CD4-positive, alpha-beta T cell treated with Interleukin-15 for 4 hours (primary cell): ENCODE measurements around the gene PRRC2B.
"Not testable (repeated sequence)": the region's sequence is repeated elsewhere in the genome, so short reads cannot be mapped to it uniquely, and the experiment has no call there.

Experiments used
- DNase-seq: peaks from one replicate; pipeline ENCODE4 v3.0.0-alpha.2; 2020; ENCODE audit warnings: low spot score

The PRRC2B gene

DNA sequence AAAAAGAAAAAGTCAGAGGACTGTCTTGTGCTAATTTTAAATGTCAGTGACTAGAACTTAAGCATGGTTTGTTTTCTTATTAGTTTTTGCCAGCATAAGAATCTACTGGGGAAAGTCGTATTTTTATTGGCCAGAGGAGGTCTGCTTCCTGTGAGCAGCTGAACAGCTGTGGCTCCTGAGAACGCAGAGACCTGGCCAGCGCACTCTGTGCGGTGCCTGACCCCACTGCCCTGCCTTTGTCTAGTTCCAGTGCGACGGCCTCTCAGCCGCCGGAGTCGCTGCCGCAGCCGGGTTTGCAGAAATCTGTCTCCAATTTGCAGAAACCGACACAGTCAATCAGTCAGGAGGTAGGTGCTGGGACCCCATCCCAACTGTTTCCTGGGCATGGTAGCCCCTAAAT is 42.5 kb downstream of the PRRC2B start:
- DNase-seq = no peak

DNA sequence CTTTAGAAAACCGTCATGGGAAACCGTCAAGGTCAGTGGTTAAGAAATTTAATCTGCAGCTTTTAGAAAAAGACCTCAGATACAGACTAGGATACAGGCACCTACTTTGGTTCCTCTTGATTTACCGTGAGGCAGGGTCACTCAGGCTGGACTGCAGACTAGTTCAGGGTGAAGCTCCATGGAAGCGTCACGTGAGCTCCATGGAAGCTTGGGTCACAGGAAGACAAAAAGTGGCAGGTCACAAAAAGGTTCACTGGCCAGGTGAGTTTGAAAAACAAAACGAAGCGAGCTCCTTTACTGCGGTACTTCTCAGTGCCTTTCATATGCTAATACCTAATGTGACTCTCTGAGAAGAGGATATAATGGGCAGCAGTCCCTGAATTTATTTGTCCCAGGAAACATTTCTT is 43.0 kb downstream of the PRRC2B start:
- DNase-seq = no peak

DNA sequence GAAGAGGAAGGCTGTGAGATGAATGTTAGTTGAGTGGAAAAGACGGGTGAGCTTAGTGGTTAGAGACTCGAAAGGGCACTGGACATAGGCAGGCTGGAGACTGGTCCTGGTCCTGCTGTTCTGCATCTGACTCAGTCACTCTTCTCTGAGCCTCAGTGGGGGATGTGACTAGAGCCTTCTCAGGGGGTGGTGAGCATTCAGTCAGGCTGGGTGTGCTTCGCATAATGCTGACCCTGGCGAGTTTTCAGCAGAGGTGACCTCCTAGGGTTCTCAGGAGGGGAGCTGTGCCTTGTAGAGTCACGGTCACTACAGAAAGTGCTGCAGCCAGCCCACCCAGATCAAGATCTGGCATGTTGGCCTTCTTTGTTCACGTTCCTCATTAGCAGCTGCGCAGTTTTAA is 44.3 kb downstream of the PRRC2B start:
- DNase-seq = no peak

DNA sequence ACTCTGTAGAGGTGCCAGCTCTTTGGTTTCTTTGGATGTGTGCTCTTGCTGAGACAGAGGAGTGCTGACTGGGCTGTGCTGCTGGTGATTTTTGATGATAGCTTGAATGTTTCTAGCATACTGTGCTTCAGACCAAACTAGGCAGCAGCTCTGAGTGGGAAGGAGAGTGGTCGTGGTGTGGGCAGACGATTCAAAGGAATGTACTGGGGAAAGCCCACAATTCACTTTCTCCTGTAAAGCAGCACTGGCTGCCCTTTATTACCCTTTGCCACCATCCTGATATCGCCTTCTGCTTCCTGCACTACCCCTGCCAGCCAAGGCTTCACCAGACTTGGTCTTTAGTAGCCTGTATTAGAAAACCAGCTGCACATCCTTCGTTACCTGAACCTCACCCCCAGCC is 45.3 kb downstream of the PRRC2B start:
- no peak for DNase-seq

DNA sequence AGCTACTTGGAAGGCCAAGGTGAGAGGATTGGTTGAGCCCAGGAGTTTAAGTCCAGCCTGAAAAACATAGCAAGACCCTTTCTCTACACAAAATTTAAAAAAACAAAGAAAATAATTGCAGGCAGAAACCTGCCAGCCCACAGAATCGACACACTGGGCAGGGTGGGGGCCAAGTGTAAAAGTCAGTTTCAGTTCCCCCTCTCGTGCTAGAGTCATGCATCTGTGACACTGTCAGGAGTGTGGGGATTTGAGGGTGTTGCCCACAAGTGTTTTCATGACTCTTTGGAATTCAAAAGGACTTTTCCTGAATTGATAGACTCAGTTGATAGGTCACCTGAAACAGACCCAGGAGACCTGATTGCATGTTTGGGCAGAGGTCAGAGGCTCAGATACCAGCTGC is 47.6 kb downstream of the PRRC2B start:
- no peak for DNase-seq

DNA sequence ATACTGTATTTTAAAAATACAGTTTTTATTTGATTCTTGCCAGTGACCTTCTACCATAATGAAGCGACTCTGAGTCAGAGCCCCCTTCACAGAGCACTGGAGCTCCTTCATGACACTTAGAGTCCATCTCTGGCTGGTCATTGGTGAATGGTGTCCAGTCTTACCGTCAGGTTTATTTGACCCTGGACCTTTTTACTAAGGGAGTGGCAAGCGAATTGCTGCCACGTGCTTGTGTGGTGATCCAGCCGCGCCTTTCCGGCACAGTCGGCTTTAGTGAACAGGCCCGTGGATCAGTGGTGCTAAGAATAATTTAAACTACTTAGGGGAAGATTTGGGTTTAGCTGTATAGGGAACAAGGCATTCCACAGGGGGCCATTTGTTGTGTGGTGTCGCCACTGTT is 48.5 kb downstream of the PRRC2B start:
- no peak for DNase-seq

DNA sequence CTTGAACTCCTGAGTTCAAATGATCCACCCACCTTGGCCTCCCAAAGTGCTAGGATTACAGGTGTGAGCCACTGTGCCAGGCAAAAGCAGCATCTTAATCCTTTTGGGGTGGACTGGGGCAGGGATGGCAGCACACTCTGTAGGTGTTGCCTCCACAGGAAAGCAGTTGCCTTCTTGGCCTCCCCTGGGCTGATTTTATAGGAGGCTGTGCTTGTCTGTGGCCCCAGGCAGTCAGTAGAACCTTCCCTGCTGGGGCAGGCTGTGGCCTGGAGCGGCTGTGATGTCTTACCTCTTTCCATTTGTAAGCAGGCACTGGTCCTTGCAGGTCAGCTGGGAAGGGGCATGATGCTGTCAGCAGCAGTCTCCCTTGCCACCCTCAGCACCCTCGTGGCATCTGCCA is 49.8 kb downstream of the PRRC2B start:
- no peak for DNase-seq

DNA sequence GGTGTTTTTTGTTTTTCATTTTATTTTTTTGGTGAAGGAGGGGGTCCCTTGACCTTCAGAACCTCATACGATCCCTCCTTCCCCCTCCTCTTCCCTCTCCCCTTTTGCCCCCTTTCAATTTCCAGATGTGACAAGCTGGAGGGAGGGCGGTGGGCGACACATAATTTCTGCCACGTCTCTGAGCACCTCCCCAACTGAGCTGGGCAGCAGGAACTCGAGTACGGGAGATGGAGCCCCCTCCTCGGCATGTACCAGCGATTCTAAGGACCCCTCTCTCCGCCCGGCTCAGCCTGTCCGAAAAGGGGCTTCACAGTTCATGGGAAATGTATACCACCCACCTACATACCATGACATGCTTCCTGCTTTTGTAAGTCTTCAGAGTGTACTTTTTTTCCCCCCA is 52.4 kb downstream of the PRRC2B start:
- DNase-seq = no peak

DNA sequence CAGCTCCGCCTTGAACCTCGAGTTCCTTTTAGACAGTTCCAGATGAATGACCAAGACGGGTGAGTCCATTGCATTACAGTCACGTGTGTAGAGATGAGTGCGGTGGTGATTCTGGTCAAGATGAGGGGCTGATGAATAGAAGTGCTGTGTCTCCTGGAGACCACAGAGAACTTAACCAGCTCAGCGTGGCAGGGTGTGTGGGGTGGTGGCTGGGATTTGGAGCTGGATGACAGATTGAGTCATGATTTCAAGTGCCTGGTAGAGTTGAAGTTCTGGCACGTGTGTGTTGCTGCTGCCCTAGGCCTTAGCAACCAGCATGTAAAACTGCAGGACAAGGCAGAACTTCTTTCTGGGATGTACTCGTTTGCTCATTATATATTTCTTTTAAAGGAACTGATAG is 53.3 kb downstream of the PRRC2B start:
- DNase-seq = no peak

DNA sequence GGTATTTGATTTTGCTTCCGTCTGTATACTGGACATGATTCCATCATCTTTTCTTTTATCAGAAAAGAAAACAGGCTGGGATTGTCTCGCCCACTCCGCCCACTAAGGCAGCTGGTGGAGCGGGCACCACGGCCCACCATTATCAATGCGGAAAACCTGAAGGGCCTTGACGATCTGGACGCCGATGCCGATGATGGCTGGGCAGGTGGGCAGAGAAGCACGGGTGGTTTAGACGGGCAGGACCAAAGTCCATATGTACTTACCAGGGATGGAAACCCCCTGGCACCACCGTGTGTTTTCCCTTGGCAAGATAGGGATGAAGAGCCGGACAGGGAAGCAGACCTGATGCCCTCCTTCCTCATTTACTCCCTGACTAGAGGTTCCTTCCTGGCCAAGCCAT is 53.7 kb downstream of the PRRC2B start:
- no peak for DNase-seq

DNA sequence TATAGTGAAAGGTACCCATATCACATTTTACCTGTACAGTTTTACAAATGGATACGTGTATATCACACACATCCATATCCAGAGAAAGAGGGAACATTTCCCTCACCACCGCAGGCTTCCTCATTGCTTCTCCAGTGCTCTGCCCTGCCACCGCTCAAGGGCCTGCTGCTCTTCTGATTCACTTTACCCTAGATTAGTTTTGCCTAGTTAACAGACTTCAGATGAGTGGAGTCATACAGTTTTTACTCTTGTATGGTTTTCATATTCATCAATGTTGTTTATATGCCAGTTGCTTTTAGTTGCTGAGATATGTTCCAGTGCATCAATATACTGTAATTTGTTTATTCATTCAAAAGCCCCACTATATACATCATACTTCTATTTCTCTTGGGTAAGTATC is 54.9 kb downstream of the PRRC2B start:
- no peak for DNase-seq

DNA sequence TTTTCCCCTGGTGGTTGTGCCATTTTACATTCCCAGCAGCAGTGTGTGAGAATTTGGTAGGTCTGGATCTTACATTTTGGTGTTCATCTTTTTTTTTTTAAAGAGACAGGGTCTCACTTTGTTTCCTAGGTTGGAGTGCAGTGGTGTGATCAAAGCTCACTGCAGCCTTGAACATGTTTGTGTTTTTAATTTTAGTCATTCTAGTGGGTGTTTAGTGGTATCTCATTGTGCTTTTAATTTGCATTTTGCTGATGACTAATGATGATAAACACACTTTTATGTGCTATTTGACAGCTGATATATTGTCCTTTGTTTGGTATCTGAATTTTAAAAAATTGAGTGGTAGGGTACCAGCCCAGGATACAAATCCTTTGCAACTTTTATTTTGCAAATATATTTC is 55.4 kb downstream of the PRRC2B start:
- DNase-seq = no peak

DNA sequence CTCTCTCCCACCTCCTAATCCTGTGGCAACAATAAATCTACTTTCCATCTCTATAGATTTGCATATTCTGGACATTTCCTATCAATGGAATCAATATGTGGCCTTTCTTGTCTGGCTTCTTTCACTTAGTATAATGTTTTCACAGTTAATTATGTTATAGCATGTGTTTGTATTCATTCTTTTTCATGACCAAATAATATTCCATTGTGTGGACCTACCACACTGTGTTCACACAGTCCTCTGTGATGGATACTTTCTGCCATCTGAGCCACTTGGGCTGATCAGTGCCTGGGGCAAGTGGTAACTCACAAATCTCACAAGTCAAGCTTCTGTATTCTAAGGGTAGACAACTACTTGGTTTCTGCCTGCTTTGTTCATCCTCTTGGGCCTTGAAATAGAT is 60.1 kb downstream of the PRRC2B start:
- no peak for DNase-seq

DNA sequence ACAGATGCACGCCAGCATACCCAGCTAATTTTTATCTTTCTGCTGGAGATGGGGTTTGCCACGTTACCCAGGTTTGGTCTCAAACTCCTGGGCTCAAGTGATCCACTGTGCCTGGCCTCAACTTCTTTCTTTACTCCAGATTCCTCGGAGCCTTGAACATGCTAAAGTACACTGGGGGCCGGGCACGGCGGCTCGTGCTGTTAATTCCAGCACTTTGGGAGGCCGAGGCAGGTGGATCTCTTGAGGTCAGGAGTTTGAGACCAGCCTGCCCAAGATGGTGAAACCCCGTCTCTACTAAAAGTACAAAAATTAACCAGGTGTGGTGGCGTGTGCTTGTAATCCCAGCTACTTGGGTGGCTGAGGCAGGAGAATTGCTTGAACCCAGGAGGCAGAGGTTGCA is 61.8 kb downstream of the PRRC2B start:
- DNase-seq = not testable (repeated sequence)

DNA sequence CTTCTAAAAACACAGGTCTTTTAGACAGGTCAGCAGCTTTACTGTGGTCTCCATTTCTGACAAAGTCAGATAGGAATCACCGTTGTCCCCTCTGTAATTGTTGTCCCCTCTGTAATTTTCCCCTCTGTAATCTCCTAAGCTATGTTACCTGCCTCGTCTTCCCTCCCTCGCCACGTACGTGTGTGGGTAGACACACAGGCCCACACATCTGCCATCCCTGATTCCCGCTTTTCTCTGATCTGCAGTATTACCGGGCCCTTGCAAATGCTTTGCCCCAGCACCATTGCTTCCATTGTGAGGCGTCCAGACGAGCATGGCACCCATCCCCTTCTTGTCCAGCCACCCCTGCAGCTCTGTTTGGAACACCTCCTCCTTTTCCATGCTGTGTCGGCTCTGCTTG is 63.9 kb downstream of the PRRC2B start:
- no peak for DNase-seq

DNA sequence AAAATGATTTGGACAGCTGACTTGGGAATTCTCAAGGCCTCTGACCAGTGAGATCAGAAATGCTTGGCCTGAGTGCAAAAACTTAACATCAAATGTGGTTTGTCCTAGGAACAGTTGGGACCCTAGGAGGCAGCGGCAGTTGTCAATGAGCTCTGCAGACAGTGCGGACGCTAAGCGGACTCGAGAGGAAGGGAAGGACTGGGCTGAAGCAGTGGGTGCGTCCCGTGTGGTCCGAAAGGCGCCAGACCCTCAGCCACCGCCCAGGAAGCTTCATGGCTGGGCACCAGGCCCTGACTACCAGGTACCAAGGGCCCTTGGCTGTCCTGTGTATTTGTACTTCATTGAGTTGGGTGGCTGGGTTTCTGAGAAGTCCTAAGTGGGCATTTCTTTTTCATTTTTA is 65.2 kb downstream of the PRRC2B start:
- no peak for DNase-seq

DNA sequence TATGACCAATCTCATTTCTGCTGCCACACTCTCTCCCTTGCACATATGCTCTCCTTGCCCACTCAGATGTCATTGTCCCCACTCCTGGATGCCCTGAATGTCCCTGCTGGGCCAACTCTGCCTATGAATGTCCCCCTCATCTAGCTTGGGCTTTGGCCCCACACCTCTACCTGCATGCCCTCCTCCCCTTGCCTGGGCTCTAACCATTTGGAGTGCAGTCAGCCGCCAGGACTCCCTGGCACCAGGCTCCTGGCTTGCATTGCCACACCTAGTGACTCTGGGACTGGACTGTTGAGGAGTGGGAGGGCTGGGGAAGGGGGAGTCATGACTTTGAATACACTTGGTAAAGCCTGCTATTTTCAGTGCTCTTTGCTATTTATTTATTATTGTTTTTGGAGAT is 67.3 kb downstream of the PRRC2B start:
- DNase-seq = no peak

DNA sequence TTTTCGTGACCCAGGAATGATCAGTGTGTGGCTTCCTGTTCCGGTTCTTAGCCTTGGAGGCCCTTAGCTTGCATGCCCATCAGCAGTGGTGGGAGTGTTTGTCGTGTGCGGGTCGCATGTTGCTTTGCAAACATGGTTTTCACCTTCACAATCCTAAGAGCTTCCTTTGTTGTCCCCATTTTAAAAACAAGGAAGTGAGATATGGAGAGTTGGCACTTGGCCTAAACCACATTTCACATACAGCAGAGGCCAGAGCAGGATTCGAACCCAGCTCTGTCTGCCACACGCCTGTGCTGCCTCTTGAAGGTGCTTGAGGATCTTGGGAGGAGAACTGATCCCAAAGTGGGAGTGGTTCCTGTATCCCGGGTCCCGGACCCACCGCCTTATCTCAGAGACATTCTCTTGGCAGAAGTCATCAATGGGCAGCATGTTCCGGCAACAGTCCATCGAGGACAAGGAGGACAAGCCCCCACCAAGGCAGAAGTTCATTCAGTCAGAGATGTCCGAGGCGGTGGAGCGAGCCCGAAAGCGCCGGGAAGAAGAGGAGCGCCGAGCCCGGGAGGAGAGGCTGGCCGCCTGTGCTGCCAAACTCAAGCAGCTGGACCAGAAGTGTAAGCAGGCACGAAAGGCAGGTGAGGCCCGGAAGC is 70.6 kb downstream of the PRRC2B start:
- DNase-seq = no peak

DNA sequence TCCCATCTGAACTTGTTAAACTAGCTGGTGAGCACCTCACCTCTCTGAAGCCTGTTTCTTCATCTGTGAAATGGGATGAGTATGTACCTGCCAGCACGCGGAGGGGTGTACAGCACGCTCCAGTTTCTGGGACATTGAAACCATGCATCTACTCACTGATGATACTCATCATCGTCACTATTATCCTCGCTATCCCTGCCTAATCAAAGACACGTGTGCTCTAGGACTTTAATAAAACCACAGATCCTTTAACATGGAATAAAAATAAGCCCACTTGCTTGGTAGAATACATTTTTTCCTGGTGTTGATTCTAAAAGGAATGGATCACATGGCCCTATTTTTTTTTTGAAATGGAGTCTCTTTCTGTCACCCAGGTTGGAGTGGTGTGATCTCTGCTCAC is 71.5 kb downstream of the PRRC2B start:
- no peak for DNase-seq

DNA sequence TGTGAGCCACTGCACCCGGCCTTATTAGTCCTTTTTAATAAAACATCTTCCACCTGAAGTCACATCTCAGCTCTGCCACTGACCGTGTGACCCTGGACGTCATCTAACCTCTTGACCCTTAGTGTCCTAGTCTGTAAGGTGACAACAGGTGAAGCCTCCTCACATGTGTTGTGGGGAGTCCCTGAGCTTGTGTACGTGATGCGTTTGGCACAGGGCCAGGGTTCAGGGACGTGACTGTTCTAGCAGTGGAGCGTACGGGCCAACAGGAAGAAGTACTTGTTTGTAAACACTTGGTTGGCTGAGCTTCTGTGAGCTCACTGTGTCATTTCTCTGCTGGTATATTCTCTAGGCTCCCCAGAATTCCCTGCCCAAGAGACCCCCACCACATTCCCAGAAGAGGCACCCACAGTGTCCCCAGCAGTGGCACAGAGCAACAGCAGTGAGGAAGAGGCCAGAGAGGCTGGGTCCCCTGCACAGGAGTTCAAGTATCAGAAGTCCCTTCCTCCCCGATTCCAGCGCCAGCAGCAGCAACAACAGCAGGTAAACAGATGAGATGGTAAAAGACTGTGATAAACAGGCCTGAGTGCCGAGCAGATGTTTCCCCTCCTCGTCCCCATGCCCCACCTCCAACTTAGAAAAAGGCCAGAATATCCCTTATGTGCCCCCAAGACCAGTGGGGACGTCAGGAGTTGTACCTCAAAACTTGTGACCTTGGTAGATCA is 73.5 kb downstream of the PRRC2B start:
- no peak for DNase-seq

DNA sequence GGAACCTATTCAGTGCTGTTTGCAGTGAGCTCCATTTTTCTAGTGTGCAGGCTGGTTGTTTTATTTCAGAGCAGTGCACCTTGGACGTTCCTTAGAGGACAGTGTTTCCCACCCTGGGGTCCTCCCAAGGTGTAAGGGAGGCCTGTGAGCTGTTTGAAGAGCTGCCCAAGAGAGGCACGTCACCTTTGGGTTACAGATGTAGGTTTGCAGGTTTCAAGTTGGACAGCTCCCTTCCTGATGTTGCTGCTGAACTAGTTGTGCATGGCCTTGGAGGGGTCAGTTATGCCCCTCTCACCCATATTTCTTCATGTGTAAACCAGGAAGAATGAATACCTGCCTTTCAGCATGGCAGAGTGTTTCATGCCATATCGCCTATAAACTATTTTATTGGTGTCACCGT is 74.1 kb downstream of the PRRC2B start:
- DNase-seq = no peak

DNA sequence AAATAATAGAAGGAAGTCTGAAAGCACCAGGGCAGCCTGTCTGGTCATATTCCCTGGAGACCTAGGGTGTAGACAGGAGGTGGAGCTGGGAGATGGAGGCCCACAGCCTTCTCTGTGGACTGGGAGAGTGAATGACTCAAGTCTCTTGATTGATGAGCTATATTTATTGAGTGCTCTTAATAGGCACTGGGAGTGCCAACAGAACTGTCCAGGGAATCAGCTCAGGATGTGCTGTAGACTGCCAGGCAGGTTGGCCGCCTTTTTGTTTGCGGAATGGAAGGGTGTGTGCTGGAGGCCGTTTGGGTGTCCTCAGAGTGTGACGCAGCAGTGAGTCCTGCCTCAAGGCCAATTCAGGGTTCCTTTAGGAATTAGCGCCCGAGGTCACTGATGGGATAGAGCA is 75.5 kb downstream of the PRRC2B start:
- DNase-seq = no peak

DNA sequence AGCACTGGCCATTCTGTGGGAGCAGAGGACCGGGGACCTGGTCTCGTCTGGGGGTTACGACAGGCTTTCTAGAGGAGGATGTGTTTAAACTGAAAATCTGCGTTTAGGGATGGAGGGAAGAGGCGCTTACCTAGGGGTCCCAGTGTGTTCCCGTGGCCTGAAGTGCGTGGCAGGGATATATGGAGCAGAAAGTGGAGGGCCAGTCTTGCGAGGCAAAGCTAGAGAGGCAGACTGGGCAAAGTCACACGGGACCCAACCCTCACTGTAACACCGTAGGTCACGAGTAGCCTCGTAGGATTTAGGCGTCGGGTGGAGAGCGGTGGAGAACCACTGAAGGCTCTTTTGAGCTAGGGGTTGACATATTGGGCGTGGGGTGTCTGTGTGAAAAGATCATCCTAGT is 76.1 kb downstream of the PRRC2B start:
- no peak for DNase-seq

DNA sequence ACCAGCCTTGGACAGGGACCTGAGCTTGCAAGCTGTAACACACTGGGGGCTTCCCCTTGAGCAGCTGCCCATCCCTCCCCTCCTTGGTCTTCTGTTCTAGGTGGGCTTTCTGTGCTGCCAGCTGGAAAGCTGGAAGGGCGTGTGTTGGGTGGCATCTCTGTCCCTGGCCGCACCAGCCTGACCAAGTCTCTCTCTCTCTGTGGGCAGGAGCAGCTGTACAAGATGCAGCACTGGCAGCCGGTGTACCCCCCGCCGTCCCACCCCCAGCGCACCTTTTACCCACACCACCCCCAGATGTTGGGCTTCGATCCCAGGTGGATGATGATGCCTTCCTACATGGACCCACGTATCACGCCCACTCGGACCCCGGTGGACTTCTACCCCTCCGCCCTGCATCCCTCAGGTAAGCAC is 76.7 kb downstream of the PRRC2B start:
- no peak for DNase-seq
